HepG2 (cell line): ENCODE data around the gene OSBPL2. TPM values are rescaled to one million over a fixed set of nuclear protein-coding genes. Genes with fewer than 3 reads are reported as not detected.
A peak's percentile ranks its signal among the peaks of the same experiment; 100 is the strongest.

ENCODE experiments used
- EEA1 ChIP-seq: sonication (generic); formaldehyde crosslinking; IDR thresholded peaks from 2 replicates; pipeline ENCODE4 v1.5.1; 2020; ENCODE audit warnings: mild to moderate bottlenecking, missing genetic modification reagents, borderline replicate concordance
- MBD4 ChIP-seq: IDR thresholded peaks from 2 replicates; pipeline ENCODE4 v1.6.1; 2012; ENCODE audit warnings: low read length, inconsistent platforms, borderline replicate concordance
- MED1 ChIP-seq: sonication (generic); formaldehyde crosslinking; IDR thresholded peaks from 2 replicates; pipeline ENCODE4 v1.4.0; 2020; ENCODE audit warnings: missing genetic modification reagents
- MTF2 ChIP-seq: sonication (generic); formaldehyde crosslinking; IDR thresholded peaks from 2 replicates; pipeline ENCODE4 v1.5.0; 2020; ENCODE audit warnings: missing genetic modification reagents, borderline replicate concordance
- SMC3 ChIP-seq: IDR thresholded peaks from 2 replicates; pipeline ENCODE4 v1.6.1; 2011; ENCODE audit warnings: low read length, improper control_type of control experiment
- ZMYM4 ChIP-seq: sonication (generic); formaldehyde crosslinking; IDR thresholded peaks from 2 replicates; pipeline ENCODE4 v1.8.1; 2023; ENCODE audit warnings: mild to moderate bottlenecking, missing genetic modification reagents
- ZNF230 ChIP-seq: sonication (generic); formaldehyde crosslinking; IDR thresholded peaks from 2 replicates; pipeline ENCODE4 v1.4.0; 2020; ENCODE audit warnings: mild to moderate bottlenecking, missing genetic modification reagents
- ZNF572 ChIP-seq: sonication (generic); formaldehyde crosslinking; IDR thresholded peaks from 2 replicates; pipeline ENCODE4 v1.5.1; 2020; ENCODE audit warnings: mild to moderate bottlenecking, missing genetic modification reagents
- ZNF784 ChIP-seq: sonication (generic); formaldehyde crosslinking; IDR thresholded peaks from 2 replicates; pipeline ENCODE4 v1.5.1; 2020; ENCODE audit warnings: missing genetic modification reagents, mild to moderate bottlenecking, borderline replicate concordance
- ZNF788 ChIP-seq: sonication (generic); formaldehyde crosslinking; IDR thresholded peaks from 2 replicates; pipeline ENCODE4 v1.5.0; 2020; ENCODE audit warnings: mild to moderate bottlenecking, missing genetic modification reagents, borderline replicate concordance
- polyA plus RNA-seq, 8 experiments: library from polyadenylated mRNA; depleted of rRNA in 3 of 8; stranded (reverse) in 7 of 8; unstranded in 1 of 8; fragments of >200 nt; fragmentation: Illumina TruSeq in 4 of 8; extraction: Trizol in 4 of 8; gene quantifications; 2 replicates each; pipeline versions ENCODE4 v1.2.1 to v1.2.3, GENCODE V29; 2011 to 2016; ENCODE audit warnings: low read depth in 4 of 8, missing spikeins in 1 of 8, mixed read lengths in 1 of 8; ENCODE audit not compliant: insufficient read depth in 1 of 8
- total RNA-seq, 5 experiments: library from RNA; depleted of rRNA; stranded (reverse); fragments of >200 nt; fragmentation: Illumina TruSeq; extraction: Trizol; gene quantifications; 2 replicates each; pipeline ENCODE4 v1.2.3, GENCODE V29; 2016; ENCODE audit warnings: low read depth in 1 of 5
- TF ChIP-seq, protein P1 (sequence below), 2 experiments: fragments of 450-650 bp in 1 of 2; sonication (generic) in 1 of 2; formaldehyde crosslinking in 1 of 2; IDR thresholded peaks; 2 replicates each; pipeline versions ENCODE4 v1.6.1 to v1.8.0; 2016 to 2022; ENCODE audit warnings: antibody characterized with exemption in 1 of 2, mild to moderate bottlenecking in 1 of 2, missing genetic modification reagents in 1 of 2
- TF ChIP-seq, protein P2 (sequence below): IDR thresholded peaks from 2 replicates; pipeline ENCODE4 v1.6.1; 2012; ENCODE audit warnings: low read length, improper control_type of control experiment

OSBPL2 gene
- total and polyA plus RNA-seq, 2 of the 13 experiments (the other 11 are each of a cell fraction or from before 2014, with no cell fraction given), result 18.5 to 37.4 TPM

GRCh38 chr20:62244644-62245108 is 6.4 kb downstream of the OSBPL2 start (continued):
- TF ChIP-seq, protein P1, sequence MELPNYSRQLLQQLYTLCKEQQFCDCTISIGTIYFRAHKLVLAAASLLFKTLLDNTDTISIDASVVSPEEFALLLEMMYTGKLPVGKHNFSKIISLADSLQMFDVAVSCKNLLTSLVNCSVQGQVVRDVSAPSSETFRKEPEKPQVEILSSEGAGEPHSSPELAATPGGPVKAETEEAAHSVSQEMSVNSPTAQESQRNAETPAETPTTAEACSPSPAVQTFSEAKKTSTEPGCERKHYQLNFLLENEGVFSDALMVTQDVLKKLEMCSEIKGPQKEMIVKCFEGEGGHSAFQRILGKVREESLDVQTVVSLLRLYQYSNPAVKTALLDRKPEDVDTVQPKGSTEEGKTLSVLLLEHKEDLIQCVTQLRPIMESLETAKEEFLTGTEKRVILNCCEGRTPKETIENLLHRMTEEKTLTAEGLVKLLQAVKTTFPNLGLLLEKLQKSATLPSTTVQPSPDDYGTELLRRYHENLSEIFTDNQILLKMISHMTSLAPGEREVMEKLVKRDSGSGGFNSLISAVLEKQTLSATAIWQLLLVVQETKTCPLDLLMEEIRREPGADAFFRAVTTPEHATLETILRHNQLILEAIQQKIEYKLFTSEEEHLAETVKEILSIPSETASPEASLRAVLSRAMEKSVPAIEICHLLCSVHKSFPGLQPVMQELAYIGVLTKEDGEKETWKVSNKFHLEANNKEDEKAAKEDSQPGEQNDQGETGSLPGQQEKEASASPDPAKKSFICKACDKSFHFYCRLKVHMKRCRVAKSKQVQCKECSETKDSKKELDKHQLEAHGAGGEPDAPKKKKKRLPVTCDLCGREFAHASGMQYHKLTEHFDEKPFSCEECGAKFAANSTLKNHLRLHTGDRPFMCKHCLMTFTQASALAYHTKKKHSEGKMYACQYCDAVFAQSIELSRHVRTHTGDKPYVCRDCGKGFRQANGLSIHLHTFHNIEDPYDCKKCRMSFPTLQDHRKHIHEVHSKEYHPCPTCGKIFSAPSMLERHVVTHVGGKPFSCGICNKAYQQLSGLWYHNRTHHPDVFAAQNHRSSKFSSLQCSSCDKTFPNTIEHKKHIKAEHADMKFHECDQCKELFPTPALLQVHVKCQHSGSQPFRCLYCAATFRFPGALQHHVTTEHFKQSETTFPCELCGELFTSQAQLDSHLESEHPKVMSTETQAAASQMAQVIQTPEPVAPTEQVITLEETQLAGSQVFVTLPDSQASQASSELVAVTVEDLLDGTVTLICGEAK (IDR thresholded peaks at IDR 0.05), result no peak
- TF ChIP-seq, protein P1 (CRISPR knock-in tag; IDR thresholded peaks at IDR 0.05), result peak; percentile 60; the same call in 1 of the 2 replicates
- no peak for TF ChIP-seq MED1 (CRISPR knock-in tag)
- TF ChIP-seq ZNF572 (CRISPR knock-in tag), result no peak
- 0 out of 2 replicates have a peak, but pooled peaks have one; percentile 17 for TF ChIP-seq EEA1 (CRISPR knock-in tag)
- no peak for TF ChIP-seq ZNF784 (CRISPR knock-in tag)
- no peak for TF ChIP-seq MBD4
- TF ChIP-seq, protein P2, sequence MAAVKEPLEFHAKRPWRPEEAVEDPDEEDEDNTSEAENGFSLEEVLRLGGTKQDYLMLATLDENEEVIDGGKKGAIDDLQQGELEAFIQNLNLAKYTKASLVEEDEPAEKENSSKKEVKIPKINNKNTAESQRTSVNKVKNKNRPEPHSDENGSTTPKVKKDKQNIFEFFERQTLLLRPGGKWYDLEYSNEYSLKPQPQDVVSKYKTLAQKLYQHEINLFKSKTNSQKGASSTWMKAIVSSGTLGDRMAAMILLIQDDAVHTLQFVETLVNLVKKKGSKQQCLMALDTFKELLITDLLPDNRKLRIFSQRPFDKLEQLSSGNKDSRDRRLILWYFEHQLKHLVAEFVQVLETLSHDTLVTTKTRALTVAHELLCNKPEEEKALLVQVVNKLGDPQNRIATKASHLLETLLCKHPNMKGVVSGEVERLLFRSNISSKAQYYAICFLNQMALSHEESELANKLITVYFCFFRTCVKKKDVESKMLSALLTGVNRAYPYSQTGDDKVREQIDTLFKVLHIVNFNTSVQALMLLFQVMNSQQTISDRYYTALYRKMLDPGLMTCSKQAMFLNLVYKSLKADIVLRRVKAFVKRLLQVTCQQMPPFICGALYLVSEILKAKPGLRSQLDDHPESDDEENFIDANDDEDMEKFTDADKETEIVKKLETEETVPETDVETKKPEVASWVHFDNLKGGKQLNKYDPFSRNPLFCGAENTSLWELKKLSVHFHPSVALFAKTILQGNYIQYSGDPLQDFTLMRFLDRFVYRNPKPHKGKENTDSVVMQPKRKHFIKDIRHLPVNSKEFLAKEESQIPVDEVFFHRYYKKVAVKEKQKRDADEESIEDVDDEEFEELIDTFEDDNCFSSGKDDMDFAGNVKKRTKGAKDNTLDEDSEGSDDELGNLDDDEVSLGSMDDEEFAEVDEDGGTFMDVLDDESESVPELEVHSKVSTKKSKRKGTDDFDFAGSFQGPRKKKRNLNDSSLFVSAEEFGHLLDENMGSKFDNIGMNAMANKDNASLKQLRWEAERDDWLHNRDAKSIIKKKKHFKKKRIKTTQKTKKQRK, result no peak
- no peak for TF ChIP-seq SMC3
- no peak for TF ChIP-seq MTF2 (CRISPR knock-in tag)
- no peak for TF ChIP-seq ZMYM4 (CRISPR knock-in tag)
- TF ChIP-seq ZNF230 (CRISPR knock-in tag), result no peak
- TF ChIP-seq ZNF788, result peak; percentile 60; the same call in 1 of the 2 replicates
